Embryonic facial prominence (tissue), 1 donor: ENCODE measurements around the gene NELFB.

ENCODE experiments used
- DNase-seq: peaks from one replicate; pipeline ENCODE4 v3.0.0-alpha.2; 2016; ENCODE audit errors: extremely low spot score

Gene NELFB

GRCh38 chr9:137314561-137315560, 59.7 kb downstream of the NELFB start:
- no peak for DNase-seq

GRCh38 chr9:137315581-137316011, 60.5 kb downstream of the NELFB start:
- no peak for DNase-seq

GRCh38 chr9:137316012-137316981, 61.2 kb downstream of the NELFB start:
- DNase-seq: no peak

- no peak for DNase-seq
Observed at GRCh38 chr9:137317021-137317717, 62.0 kb downstream of the NELFB start.

GRCh38 chr9:137317718-137318511, 62.8 kb downstream of the NELFB start:
- no peak for DNase-seq

- no peak for DNase-seq
Observed at GRCh38 chr9:137318602-137319001, 63.5 kb downstream of the NELFB start.

- DNase-seq: no peak
Observed at GRCh38 chr9:137319011-137319738, 64.0 kb downstream of the NELFB start.

GRCh38 chr9:137319739-137320551, 64.8 kb downstream of the NELFB start:
- DNase-seq: no peak

GRCh38 chr9:137320555-137321384, 65.6 kb downstream of the NELFB start:
- DNase-seq: no peak

- DNase-seq: no peak
Observed at GRCh38 chr9:137321726-137322361, 66.7 kb downstream of the NELFB start.
